ENCODE data around the gene RNF217. TPM values are rescaled to one million over a fixed set of nuclear protein-coding genes. Genes with fewer than 3 reads are reported as not detected.
"Not testable (repeated sequence)": the region's sequence is repeated elsewhere in the genome, so short reads cannot be mapped to it uniquely, and the experiment has no call there.

Gene RNF217
- total RNA-seq, 1 experiment from 2014 or later: 42.3 TPM

DNA sequence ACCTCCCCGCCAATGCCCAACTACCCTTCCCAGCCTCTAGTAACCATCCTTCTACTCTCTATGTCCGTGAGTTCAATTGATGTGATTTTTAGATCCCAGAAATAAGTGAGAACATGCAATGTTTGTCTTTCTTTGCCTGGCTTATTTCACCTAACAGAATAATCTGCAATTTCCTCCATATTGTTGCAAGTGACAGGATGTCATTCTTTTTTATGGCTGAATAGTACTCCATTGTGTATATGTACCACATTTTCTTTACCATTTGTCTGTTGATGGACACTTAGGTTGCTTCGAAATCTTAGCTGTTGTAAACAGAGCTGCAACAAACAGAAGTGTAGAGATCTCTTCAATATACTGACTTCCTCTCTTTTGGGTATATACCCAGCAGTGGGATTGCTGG lies 65.0 kb downstream of the RNF217 start:
- ChIA-PET CTCF (no interaction called here), POLR2A (ENCODE audit: unreplicated experiment) (no interaction called here)
- no peak for TF ChIP-seq EZH2 (IDR thresholded peaks at IDR 0.05; ENCODE audit: low read depth)
- TF ChIP-seq, protein P1, sequence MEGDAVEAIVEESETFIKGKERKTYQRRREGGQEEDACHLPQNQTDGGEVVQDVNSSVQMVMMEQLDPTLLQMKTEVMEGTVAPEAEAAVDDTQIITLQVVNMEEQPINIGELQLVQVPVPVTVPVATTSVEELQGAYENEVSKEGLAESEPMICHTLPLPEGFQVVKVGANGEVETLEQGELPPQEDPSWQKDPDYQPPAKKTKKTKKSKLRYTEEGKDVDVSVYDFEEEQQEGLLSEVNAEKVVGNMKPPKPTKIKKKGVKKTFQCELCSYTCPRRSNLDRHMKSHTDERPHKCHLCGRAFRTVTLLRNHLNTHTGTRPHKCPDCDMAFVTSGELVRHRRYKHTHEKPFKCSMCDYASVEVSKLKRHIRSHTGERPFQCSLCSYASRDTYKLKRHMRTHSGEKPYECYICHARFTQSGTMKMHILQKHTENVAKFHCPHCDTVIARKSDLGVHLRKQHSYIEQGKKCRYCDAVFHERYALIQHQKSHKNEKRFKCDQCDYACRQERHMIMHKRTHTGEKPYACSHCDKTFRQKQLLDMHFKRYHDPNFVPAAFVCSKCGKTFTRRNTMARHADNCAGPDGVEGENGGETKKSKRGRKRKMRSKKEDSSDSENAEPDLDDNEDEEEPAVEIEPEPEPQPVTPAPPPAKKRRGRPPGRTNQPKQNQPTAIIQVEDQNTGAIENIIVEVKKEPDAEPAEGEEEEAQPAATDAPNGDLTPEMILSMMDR (conservative IDR thresholded peaks at IDR 0.05): no peak
- no peaks in the 10 kb centered on the region for H3F3A ChIP-seq (ENCODE audit: insufficient read depth, low read depth)
- no peak overlapping the region for H3K4me3 ChIP-seq
- H2AFZ ChIP-seq: no peak overlapping the region
- peak in 1 of 2 experiments; percentile 9 for DNase-seq
- peaks cover 16% of the 10 kb centered on the region for H3K79me2 ChIP-seq (ENCODE audit: low read depth)
- intact Hi-C loops (cut with micrococcal nuclease; ENCODE audit: unreplicated experiment): no loop called here
- H3K4me1 ChIP-seq (replicated peaks; ENCODE audit: insufficient read depth): no peaks in the 10 kb centered on the region
- no peaks in the 10 kb centered on the region; the same call in 1 of the 2 replicates for H4K20me1 ChIP-seq (ENCODE audit: insufficient read depth)
- no peaks in the 10 kb centered on the region for H3K9me2 ChIP-seq (ENCODE audit: insufficient read depth)
- no peak overlapping the region for H3K4me2 ChIP-seq
- H3K36me3 ChIP-seq (ENCODE audit: low read depth): 0 out of 2 replicates have a peak, but pooled peaks cover 5% of the 10 kb centered on the region
- H3K9me3 ChIP-seq (ENCODE audit: insufficient read depth, low read depth): no peaks in the 10 kb centered on the region
- H3K27ac ChIP-seq: no peak overlapping the region
- no TSS peak for BruUV-seq (replicated peaks)
- H3K27me3 ChIP-seq (ENCODE audit: insufficient read depth, low read depth): no peaks in the 10 kb centered on the region

DNA sequence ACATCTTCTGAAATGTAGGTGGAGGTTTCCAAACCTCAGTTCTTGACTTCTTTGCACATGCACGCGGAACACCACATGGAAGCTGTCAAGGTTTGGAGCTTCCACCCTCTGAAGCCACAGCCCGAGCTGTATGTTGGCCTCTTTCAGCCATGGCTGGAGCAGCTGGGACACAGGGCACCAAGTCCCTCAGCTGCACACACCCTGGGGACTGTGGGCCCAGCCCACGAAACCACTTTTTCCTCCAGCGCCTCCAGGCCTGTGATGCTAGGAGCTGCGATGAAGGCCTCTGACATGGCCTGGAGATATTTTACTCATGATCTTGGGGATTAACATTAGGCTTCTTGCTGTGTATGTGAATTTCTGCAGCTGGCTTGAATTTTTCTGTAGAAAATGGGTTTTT lies 68.7 kb downstream of the RNF217 start:
- Histone ChIP-seq H3K9me2 (ENCODE audit: insufficient read depth) (no peaks in the 10 kb centered on the region), H4K20me1 (ENCODE audit: insufficient read depth) (no peaks in the 10 kb centered on the region; the same call in 1 of the 2 replicates), H3K27ac (no peak overlapping the region), H3K4me2 (no peak overlapping the region), H3K27me3 (ENCODE audit: insufficient read depth, low read depth) (no peaks in the 10 kb centered on the region), H3K9me3 (ENCODE audit: insufficient read depth, low read depth) (no peaks in the 10 kb centered on the region), H3K4me3 (no peak overlapping the region), H3K79me2 (ENCODE audit: low read depth) (peaks cover 16% of the 10 kb centered on the region), H2AFZ (no peak overlapping the region), H3K36me3 (ENCODE audit: low read depth) (0 out of 2 replicates have a peak, but pooled peaks cover 5% of the 10 kb centered on the region), H3K4me1 (replicated peaks; ENCODE audit: insufficient read depth) (no peaks in the 10 kb centered on the region), H3F3A (ENCODE audit: insufficient read depth, low read depth) (no peaks in the 10 kb centered on the region)
- BruUV-seq (replicated peaks): no TSS peak
- ChIA-PET POLR2A (ENCODE audit: unreplicated experiment) (no interaction called here), CTCF (no interaction called here)
- TF ChIP-seq, protein P1 (conservative IDR thresholded peaks at IDR 0.05): no peak
- TF ChIP-seq EZH2 (IDR thresholded peaks at IDR 0.05; ENCODE audit: low read depth): no peak
- intact Hi-C loops (cut with micrococcal nuclease; ENCODE audit: unreplicated experiment): no loop called here
- DNase-seq: no peak

DNA sequence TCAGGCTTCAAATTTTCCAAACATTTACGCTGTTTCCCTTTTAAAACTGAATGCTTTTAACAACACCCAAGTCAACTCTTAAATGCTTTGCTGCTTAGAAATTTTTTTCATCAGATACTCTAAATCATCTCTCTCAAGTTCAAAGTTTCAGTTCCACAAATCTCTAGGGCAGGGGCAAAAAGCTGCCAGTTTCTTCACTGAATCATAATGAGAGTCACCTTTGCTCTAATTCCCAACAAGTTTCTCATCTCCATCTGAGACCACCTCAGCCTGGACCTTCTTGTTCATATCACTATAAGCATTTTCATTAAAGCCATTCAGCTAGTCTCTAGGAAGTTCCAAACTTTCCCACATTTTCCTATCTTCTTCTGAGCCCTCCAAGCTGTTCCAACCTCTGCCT lies 69.1 kb downstream of the RNF217 start:
- Histone ChIP-seq H3K4me2 (no peak overlapping the region), H3K79me2 (ENCODE audit: low read depth) (peaks cover 16% of the 10 kb centered on the region), H3K4me1 (replicated peaks; ENCODE audit: insufficient read depth) (no peaks in the 10 kb centered on the region), H3K27me3 (ENCODE audit: insufficient read depth, low read depth) (no peaks in the 10 kb centered on the region), H2AFZ (no peak overlapping the region), H3K36me3 (ENCODE audit: low read depth) (0 out of 2 replicates have a peak, but pooled peaks cover 5% of the 10 kb centered on the region), H3K9me2 (ENCODE audit: insufficient read depth) (no peaks in the 10 kb centered on the region), H3F3A (ENCODE audit: insufficient read depth, low read depth) (no peaks in the 10 kb centered on the region), H4K20me1 (ENCODE audit: insufficient read depth) (no peaks in the 10 kb centered on the region; the same call in 1 of the 2 replicates), H3K27ac (no peak overlapping the region), H3K4me3 (no peak overlapping the region), H3K9me3 (ENCODE audit: insufficient read depth, low read depth) (no peaks in the 10 kb centered on the region)
- no TSS peak for BruUV-seq (replicated peaks)
- POLR2A ChIA-PET (ENCODE audit: unreplicated experiment): no interaction called here
- intact Hi-C loops (cut with micrococcal nuclease; ENCODE audit: unreplicated experiment): no loop called here
- DNase-seq: peak in 1 of 2 experiments; percentile 17
- CTCF ChIA-PET: no interaction called here
- TF ChIP-seq EZH2 (IDR thresholded peaks at IDR 0.05; ENCODE audit: low read depth): no peak
- TF ChIP-seq, protein P1 (conservative IDR thresholded peaks at IDR 0.05): no peak

- H3K4me1 ChIP-seq (replicated peaks; ENCODE audit: insufficient read depth); CTCF ChIA-PET; H3K9me2 ChIP-seq (ENCODE audit: insufficient read depth); H4K20me1 ChIP-seq (ENCODE audit: insufficient read depth); H3K36me3 ChIP-seq (ENCODE audit: low read depth); H3K27me3 ChIP-seq (ENCODE audit: insufficient read depth, low read depth); H3K4me2 ChIP-seq; H2AFZ ChIP-seq; DNase-seq; intact Hi-C loops (cut with micrococcal nuclease; ENCODE audit: unreplicated experiment); POLR2A ChIA-PET (ENCODE audit: unreplicated experiment); H3K9me3 ChIP-seq (ENCODE audit: insufficient read depth, low read depth); H3F3A ChIP-seq (ENCODE audit: insufficient read depth, low read depth); BruUV-seq (replicated peaks); H3K27ac ChIP-seq; H3K4me3 ChIP-seq: not testable (repeated sequence)
- H3K79me2 ChIP-seq (ENCODE audit: low read depth): peaks cover 24% of the 10 kb centered on the region
Observed at GRCh38 chr6:125034929-125035328, 72.7 kb downstream of the RNF217 start.

- DNase-seq; H4K20me1 ChIP-seq (ENCODE audit: insufficient read depth); POLR2A ChIA-PET (ENCODE audit: unreplicated experiment); H3K4me3 ChIP-seq; CTCF ChIA-PET; H3K9me2 ChIP-seq (ENCODE audit: insufficient read depth); H3K9me3 ChIP-seq (ENCODE audit: insufficient read depth, low read depth); H3F3A ChIP-seq (ENCODE audit: insufficient read depth, low read depth); intact Hi-C loops (cut with micrococcal nuclease; ENCODE audit: unreplicated experiment); H3K4me2 ChIP-seq; BruUV-seq (replicated peaks); H2AFZ ChIP-seq; H3K27me3 ChIP-seq (ENCODE audit: insufficient read depth, low read depth); H3K4me1 ChIP-seq (replicated peaks; ENCODE audit: insufficient read depth); H3K36me3 ChIP-seq (ENCODE audit: low read depth); H3K27ac ChIP-seq: not testable (repeated sequence)
- H3K79me2 ChIP-seq (ENCODE audit: low read depth): peaks cover 20% of the 10 kb centered on the region
Observed at GRCh38 chr6:125036486-125036885, 74.2 kb downstream of the RNF217 start.

Data from PC-9 (cell line).